Activated CD4-positive, CD25-positive, alpha-beta regulatory T cell treated with anti-CD3 and anti-CD28 coated beads, Interleukin-2, amount 50 U/mL, for 72 hours (primary cell): ENCODE measurements around the gene ASH1L.
"Not testable (repeated sequence)": the region's sequence is repeated elsewhere in the genome, so short reads cannot be mapped to it uniquely, and the experiment has no call there.

Experiments
- DNase-seq: peaks from one replicate; pipeline ENCODE4 v3.0.0; 2021

ASH1L gene

DNA sequence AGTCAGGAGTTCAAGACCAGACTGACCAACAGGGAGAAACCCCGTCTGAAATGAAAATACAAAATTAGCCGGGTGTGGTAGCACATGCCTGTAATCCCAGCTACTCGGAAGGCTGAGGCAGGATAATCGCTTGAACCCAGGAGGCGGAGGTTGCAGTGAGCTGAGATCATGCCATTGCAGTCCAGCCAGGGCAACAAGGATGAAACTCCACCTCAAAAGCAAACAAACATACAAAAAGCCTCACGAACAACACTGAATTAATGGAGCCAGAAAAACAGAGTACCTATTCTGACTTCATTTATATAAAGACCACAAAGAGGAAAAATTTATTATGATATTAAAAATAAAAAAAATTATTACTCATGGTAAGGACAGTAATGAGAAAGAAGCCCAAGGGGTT lies 75.7 kb downstream of the ASH1L start:
- DNase-seq: not testable (repeated sequence)

GRCh38 chr1:155485945-155486344 lies 76.7 kb downstream of the ASH1L start:
- DNase-seq: no peak

DNA sequence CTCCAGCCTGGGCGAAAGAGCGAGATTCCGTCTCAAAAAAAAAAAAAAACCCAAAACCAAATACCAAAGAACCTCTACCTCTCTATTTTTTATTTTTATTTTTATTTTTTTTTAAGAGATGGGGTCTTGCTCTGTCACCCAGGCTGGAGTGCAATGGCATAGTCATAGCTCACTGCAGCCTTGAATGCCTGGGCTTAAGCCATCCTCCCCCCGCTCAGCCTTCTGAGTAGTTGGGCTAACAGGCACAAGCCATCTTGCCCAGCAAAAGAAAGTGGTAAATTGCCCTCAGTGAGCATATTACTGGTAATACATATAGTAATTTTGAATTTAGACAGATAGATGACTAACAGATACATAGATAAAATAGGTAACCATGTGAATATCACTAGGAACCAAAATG lies 77.4 kb downstream of the ASH1L start:
- DNase-seq: no peak

DNA sequence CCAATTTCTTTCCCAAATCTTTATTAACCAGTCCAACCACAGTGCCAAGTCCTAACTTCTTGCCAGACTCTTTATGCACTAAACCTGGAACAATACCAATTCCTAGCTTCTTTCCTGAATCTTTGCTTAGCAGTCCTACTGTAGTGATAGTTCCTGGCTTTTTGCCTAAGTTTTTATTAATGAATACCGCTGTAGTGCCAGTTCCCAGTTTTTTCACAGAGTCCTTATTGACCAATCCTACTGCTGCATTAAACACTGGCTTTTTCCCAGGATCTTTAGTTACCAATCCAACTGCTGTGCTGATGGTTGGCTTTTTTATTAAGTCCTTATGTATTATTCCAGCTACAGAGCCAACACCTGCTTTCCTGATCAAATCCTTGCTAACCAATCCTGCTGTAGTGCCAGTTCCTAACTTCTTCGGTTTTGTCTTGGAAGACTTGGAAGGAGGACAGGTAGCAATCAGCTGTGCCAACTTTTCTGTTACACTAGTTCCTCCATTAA lies 80.8 kb downstream of the ASH1L start:
- DNase-seq: no peak

DNA sequence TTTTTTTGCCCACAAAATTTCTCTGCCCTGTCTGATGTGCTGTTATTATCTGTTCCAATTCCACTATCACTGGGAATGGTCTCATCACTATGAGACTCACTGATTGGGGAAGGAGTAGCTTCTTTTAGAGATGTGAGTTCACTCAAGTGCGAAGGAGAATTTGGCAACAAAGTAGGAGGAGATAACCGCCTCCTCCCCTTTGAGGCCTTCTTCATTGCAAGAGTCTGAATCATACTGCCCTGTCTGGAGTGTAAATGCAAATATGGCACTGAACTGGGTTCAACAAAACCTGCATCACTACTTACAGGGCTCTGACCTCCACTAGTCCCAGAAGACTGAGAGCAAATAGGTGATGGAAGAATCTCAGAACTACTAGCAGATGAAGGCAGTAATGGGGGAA lies 83.4 kb downstream of the ASH1L start:
- DNase-seq: no peak

GRCh38 chr1:155478270-155478852 lies 84.2 kb downstream of the ASH1L start:
- no peak for DNase-seq

- no peak for DNase-seq
These were observed 88.5 kb downstream of the ASH1L start for GRCh38 chr1:155474146-155474545.

DNA sequence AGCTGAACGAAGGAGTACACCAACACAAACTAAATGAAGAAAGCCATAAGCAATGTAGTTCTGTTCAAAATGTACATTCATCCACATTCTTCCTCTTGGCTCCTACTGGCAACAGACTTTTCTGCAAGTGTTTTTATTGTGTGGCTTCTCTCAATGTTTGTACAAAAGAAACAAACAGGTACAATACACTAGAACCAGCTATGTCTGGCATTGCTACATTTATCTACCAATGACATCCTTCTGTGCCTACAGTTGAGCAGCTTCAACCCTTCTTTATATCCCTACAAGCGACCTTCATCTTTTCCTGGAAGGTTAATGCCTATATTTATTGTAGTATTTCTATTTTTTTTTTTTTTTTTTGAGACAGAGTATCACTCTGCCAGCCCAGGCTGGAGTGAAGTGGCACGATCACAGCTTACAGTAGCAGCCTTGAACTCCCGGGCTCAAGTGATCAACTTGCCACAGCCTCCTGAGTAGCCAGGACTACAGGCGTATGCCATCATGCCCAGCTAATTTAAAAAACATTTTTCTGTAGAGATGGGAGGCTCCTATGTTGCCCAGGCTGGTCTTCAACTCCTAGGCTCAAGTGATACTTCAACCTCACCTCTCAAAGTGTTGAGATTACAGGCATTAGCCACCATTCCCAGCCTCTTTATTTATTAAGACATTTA lies 89.3 kb downstream of the ASH1L start:
- DNase-seq: no peak

DNA sequence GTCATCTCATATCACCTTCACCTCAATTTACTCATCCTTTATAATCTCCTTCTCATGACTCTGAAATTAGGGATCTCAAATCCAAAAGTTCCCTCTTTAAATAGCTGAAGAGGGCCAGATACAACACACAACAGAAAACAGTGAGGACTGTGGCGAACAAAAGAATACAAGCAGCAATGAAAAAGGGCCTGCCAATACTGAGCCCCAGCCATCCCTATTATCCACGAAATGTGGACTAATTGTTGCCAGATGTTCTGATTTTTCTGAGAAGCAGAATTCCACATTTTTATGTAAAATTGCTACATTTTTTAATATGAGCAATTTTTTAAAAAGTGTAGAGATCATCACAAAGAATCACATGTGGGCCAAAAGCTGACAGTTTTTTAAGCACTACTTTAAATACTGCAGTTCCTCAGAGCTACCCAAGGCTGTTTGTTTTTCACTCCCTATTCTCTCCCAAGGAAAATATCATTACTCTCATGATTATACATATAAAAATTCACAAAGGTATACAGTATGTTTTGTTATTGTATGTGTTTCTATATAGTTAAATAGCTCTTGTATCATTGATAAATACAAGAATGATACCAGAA lies 90.0 kb downstream of the ASH1L start:
- DNase-seq: no peak

- no peak for DNase-seq
These were observed 90.7 kb downstream of the ASH1L start for GRCh38 chr1:155471891-155472290.

DNA sequence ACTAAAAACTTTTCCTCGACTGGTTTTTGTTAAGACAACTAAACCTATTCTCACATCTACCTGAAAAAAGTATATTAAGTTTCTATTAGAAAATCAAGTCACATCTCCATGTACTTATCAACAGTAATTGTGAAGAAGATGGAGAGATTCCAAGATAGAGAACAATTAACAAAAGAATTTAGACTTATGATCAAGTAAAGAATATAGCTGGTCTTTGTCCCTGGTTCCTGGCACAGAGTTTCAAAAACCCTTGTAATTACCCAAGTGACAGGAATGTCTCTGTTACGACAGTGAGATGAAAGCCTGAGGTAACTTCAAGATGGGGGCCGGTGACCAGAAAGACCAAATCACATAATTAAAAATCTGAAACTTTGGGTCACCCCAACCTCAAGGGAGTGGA lies 91.6 kb downstream of the ASH1L start:
- no peak for DNase-seq

- DNase-seq: no peak
These were observed 95.6 kb downstream of the ASH1L start for GRCh38 chr1:155466996-155467395.

- no peak for DNase-seq
These were observed 96.0 kb downstream of the ASH1L start for GRCh38 chr1:155466617-155466972.

DNA sequence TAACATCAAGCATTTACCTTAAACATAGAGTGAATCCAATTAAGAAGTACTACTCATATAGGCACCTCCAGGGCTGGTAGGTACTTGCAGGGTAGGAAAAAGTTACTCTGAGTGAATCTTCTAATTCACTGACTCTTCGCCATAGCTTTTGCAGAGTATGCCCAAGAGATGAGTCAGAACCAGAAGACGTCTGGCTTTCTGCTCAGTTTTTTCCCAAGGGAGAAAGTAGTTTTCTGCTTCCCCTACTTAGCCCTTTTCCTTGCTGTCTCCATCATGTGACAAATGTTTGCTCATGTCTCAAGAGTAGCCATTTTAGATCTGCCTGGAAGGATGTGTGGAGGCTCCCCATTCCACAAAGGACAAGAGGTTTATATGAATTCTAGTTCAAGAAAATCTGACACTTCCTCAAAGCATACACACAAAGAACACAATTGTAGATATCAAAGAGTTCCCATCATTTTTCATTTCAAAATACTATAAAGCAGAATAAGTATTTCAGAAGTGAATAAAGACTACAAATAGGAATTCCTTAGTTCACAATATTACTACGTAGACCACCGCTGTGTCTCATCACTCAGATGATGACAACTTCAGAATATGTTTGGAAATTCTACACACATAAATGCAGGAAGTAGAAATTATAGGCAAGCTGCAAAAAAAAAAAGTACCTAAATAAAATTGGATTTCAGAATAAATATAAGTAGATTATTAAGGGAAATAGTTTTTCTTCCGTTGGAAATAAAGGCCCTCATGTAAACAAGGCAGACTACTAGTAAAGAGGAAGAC lies 98.5 kb downstream of the ASH1L start:
- no peak for DNase-seq

GRCh38 chr1:155458111-155458510 lies 104.5 kb downstream of the ASH1L start:
- DNase-seq: no peak

DNA sequence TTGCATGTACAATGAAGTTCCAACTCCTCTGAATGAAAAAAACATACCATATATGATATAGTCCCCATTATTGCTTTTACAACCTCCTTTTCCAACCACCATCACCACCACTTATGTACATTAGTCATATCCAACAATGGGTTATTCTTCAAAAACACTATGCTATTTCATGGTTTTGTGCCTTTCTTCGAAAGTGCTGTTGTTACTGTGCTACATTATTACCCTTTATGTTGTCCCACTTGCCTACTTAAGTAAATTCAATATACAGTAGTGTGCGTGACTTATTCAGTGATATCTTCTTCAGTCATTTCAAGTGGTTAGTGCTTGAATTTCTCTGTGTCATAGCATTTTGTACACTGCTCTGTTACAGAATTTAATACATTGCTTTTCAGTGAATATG lies 105.3 kb downstream of the ASH1L start:
- DNase-seq: no peak

DNA sequence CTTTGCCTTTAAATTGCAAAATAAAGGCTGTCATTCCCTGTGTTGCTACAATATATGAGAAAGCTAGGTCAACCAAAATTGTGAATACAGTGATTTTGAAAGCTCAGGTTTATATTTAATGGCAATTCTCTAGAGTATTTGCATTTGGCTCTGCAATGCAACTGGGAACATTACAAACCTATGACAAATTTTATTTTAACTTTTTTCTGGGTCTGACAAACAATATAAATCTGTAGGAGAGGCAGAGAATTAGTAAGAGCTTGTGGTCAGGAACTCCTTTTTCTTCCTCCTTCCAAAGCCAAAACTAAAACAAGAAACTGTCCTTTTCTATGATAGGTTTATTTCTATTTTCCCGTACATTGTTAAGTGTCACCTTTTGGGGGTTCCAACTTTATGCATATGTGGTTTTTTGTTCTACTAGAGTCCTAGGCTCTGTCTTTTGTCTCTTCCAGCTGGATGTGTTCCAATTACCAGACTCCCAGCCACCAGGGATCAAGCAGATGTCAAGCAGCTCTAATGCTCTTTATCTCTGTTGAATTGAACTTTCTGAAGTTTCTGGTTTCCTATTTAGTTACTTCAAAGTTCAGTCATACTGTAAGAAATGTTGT lies 106.9 kb downstream of the ASH1L start:
- DNase-seq: no peak

DNA sequence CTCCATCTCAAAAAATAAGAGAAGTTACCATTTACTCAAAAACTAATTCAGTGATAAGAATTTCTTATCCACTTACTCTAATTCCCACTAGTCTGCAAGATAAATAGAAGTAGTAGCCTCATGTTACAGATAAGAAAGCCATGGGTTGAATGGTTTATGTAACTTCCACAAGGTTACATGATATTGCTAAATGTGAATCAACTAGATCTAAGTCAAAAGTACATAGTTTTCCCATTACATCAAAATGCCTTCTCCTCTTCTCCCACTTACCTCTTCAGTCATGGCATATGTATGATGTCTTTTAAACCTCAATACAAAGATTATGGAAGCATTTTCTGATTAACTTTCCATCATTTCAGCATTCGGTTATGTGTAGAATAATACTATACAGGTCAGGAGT lies 108.5 kb downstream of the ASH1L start:
- no peak for DNase-seq

- DNase-seq: no peak
These were observed 109.5 kb downstream of the ASH1L start for GRCh38 chr1:155453141-155453540.

DNA sequence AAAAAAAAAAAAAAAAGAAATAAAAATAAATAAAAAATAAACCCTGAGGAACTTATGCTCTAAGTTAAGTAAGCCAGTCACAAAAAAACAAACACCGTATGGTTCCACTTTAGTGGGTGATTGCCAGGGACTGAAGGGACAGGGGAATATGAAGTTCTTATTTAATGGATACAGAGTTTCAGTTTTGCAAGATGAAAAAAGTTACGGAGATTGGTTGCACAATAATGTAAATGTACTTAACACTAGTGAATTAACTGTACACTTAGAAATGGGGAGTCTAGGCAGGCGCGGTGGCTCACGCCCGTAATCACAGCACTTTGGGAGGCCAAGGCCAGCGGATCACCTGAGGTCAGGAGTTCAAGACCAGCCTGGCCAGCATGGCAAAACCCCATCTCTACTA lies 111.4 kb downstream of the ASH1L start:
- DNase-seq: no peak

- not testable (repeated sequence) for DNase-seq
These were observed 120.2 kb downstream of the ASH1L start for GRCh38 chr1:155442431-155442830.

DNA sequence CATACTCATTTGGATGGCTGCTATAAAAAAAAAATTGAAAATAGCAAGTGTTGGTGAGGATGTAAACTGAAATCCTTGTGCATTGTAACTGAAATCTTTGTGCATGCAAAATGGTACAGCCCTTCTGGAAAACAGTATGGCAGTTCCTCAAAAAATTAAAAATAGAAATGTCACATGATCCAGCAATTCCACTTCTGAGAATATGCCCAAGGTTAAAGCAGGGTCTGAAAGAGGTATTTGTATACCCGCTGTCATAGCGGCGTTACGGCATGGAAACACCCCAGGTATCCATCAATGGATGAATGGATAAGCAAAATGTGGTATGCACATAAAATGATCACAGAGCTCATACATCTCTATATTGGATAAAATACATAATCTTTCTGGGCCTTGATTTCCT lies 125.2 kb downstream of the ASH1L start:
- no peak for DNase-seq

DNA sequence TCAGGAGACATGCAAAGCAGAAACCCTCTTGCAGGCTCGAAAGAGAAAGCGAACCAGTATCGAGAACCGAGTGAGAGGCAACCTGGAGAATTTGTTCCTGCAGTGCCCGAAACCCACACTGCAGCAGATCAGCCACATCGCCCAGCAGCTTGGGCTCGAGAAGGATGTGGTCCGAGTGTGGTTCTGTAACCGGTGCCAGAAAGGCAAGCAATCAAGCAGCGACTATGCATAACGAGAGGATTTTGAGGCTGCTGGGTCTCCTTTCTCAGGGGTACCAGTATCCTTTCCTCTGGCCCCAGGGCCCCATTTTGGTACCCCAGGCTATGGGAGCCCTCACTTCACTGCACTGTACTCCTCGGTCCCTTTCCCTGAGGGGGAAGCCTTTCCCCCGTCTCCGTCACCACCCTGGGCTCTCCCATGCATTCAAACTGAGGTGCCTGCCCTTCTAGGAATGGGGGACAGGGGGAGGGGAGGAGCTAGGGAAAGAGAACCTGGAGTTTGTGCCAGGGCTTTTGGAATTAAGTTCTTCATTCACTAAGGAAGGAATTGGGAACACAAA lies 128.7 kb downstream of the ASH1L start:
- DNase-seq: not testable (repeated sequence)
